ENCODE measurements around the gene SLC36A3. TPM values are rescaled to one million over a fixed set of nuclear protein-coding genes. Genes with fewer than 3 reads are reported as not detected.

Gene SLC36A3
- total and polyA plus RNA-seq, 2 of the 8 experiments (the other 6 are each of a cell fraction or from before 2014, with no cell fraction given): not detected

DNA sequence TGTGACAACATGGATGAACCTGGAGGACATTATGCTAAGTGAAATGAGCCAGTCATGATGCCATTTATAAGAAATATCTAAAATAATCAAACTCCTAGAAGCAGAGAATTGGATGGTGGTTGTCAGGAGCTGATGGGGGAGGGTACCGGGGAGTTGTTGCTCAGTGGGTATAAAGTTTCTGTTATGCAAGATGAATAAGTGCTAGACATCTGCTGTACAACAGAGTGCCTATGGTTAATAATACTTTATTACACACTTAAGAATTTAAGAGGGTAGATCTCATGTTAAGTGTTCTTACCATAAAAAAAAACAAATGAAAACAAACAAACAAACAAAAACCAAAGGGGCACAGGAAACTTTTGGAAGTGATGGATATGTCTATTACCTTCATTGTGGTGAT lies 66.7 kb downstream of the SLC36A3 start:
- H2AFZ ChIP-seq (ENCODE audit: low read length): no peak overlapping the region
- no peak overlapping the region for H2BK15ac ChIP-seq (ENCODE audit: low read length)
- no peak overlapping the region for H3K14ac ChIP-seq (ENCODE audit: insufficient read length)
- no peak overlapping the region for H3K18ac ChIP-seq (ENCODE audit: extremely low read depth, low read length)
- WGBS, 2 experiments (ENCODE audit: extremely low coverage in 1 of 2, insufficient coverage in 1 of 2, insufficient read length in 1 of 2, insufficient replicate concordance in 2 of 2, low coverage in 1 of 2, low lambda C conversion rate in 2 of 2, missing lambda C conversion rate in 1 of 2): 94% methylated on average over 1 of the region's 1 CpG; no CpG with 5 or more reads in 1 of the 2 experiments
- H2AK5ac ChIP-seq (ENCODE audit: low read depth, low read length): no peak overlapping the region
- H4K8ac ChIP-seq (ENCODE audit: extremely low read depth, insufficient read depth, low read length): no peak overlapping the region
- no peak overlapping the region for H3K4ac ChIP-seq (replicated peaks; ENCODE audit: insufficient read length, low read depth, low read length)
- H2BK12ac ChIP-seq (ENCODE audit: low read depth, low read length): no peak overlapping the region
- no peaks in the 10 kb centered on the region for H4K20me1 ChIP-seq (replicated peaks in 1 of 2; ENCODE audit: control insufficient read depth in 1 of 2, insufficient read depth in 2 of 2, low read length in 2 of 2)
- no peak overlapping the region for H2BK20ac ChIP-seq (ENCODE audit: low read length)
- no peak overlapping the region for H3K4me3 ChIP-seq (ENCODE audit: extremely low read depth in 1 of 4, insufficient read depth in 2 of 4, low read depth in 3 of 4, low read length in 4 of 4)
- H3K56ac ChIP-seq (replicated peaks; ENCODE audit: insufficient read length, low read depth, low read length): no peak overlapping the region
- no peak overlapping the region for H4K91ac ChIP-seq (replicated peaks; ENCODE audit: insufficient read length, low read length)
- no peak overlapping the region for H4K5ac ChIP-seq (ENCODE audit: insufficient read length, low read depth, low read length)
- H3K27ac ChIP-seq (ENCODE audit: low read depth, low read length): no peak overlapping the region
- CTCF ChIA-PET (ENCODE audit: partially characterized antibody): interaction anchor here (0.6 to 7.4 kb wide), 7 partner anchors 8 to 225 kb away, joined by 3 to 75 read pairs (median 20); partner anchors contain the start of genes CCDC69 and GM2A
- no peaks in the 10 kb centered on the region for H3K27me3 ChIP-seq (replicated peaks in 1 of 4; ENCODE audit: control insufficient read depth in 3 of 4, extremely low read depth in 1 of 4, insufficient read depth in 3 of 4, low read length in 3 of 4)
- no peaks in the 10 kb centered on the region for H3K23me2 ChIP-seq (ENCODE audit: low read depth, low read length)
- no peak overlapping the region for H3K4me2 ChIP-seq (ENCODE audit: insufficient read depth in 1 of 2, low read depth in 2 of 2, low read length in 2 of 2)
- no peak overlapping the region for H2BK5ac ChIP-seq (ENCODE audit: low read depth, low read length)
- H3K9me3 ChIP-seq (ENCODE audit: insufficient read depth in 2 of 2, low read depth in 1 of 2, low read length in 1 of 2): no peaks in the 10 kb centered on the region
- H3K4me1 ChIP-seq (replicated peaks in 1 of 4; ENCODE audit: control insufficient read depth in 3 of 4, insufficient read depth in 4 of 4, low read length in 3 of 4): peaks cover 3 to 11% (median 7%) of the 10 kb centered on the region in 4 experiments; a peak in 6 of 7 replicates
- no peaks in the 10 kb centered on the region for H3K79me2 ChIP-seq (ENCODE audit: control insufficient read depth in 1 of 2, insufficient read depth in 2 of 2, low read length in 2 of 2)
- no peak overlapping the region for H3K23ac ChIP-seq (ENCODE audit: insufficient read length)
- no peaks in the 10 kb centered on the region for H3K79me1 ChIP-seq (ENCODE audit: low read depth, low read length)
- H3K36me3 ChIP-seq (ENCODE audit: control insufficient read depth in 2 of 4, insufficient read depth in 4 of 4, low read length in 3 of 4): no peaks in the 10 kb centered on the region
- H3K9ac ChIP-seq (replicated peaks in 1 of 4; ENCODE audit: extremely low read depth in 1 of 4, low read depth in 3 of 4, low read length in 3 of 4): no peak overlapping the region
- POLR2A ChIA-PET (ENCODE audit: partially characterized antibody): interaction anchor here (2.6 kb wide), 1 partner anchor 16 kb away, joined by 12 read pairs; the partner anchor contains the start of gene GM2A
- no peak overlapping the region for H2BK120ac ChIP-seq (replicated peaks; ENCODE audit: low read depth, low read length)
- no peak for DNase-seq (ENCODE audit: low read depth in 1 of 2, low spot score in 2 of 2)
- FAIRE-seq: no peak
- no peak for TF ChIP-seq JUN (IDR thresholded peaks at IDR 0.05; ENCODE audit: low read depth, low read length)
- no peak for TF ChIP-seq SIN3A (conservative IDR thresholded peaks at IDR 0.05 in 1 of 2, IDR thresholded peaks at IDR 0.05 in 1 of 2; ENCODE audit: low read depth in 1 of 2, low read length in 2 of 2)
- TF ChIP-seq CBX5 (IDR thresholded peaks at IDR 0.05; ENCODE audit: low read depth, low read length): no peak
- no peak for TF ChIP-seq CHD1 (IDR thresholded peaks at IDR 0.05; ENCODE audit: low read depth, low read length)
- no peak for TF ChIP-seq RAD21 (IDR thresholded peaks at IDR 0.05 in 1 of 2, conservative IDR thresholded peaks at IDR 0.05 in 1 of 2; ENCODE audit: low read depth in 2 of 2, low read length in 2 of 2)
- TF ChIP-seq HDAC2 (IDR thresholded peaks at IDR 0.05; ENCODE audit: borderline replicate concordance in 1 of 2, low read depth in 2 of 2, low read length in 2 of 2): no peak
- no peak for TF ChIP-seq NRF1 (IDR thresholded peaks at IDR 0.05; ENCODE audit: low read depth, low read length)
- TF ChIP-seq MAFK (IDR thresholded peaks at IDR 0.05; ENCODE audit: low read depth, low read length): no peak
- no peak for TF ChIP-seq TBP (IDR thresholded peaks at IDR 0.05; ENCODE audit: low read depth, low read length)
- no peak for TF ChIP-seq CTBP2 (IDR thresholded peaks at IDR 0.05; ENCODE audit: borderline replicate concordance, insufficient read depth, insufficient read length, low read length)
- no peak for TF ChIP-seq HDAC6 (IDR thresholded peaks at IDR 0.05; ENCODE audit: low read depth, low read length)
- no peak for TF ChIP-seq YY1 (IDR thresholded peaks at IDR 0.05; ENCODE audit: low read depth, low read length)
- no peak for TF ChIP-seq RXRA (IDR thresholded peaks at IDR 0.05; ENCODE audit: insufficient read depth, low read depth, low read length)
- no peak for TF ChIP-seq POLR2A (IDR thresholded peaks at IDR 0.05; ENCODE audit: control extremely low read depth in 1 of 2, low read depth in 2 of 2, low read length in 2 of 2)

All from H1 (cell line).